ENCODE results near the gene ADAMTS12. TPM values are rescaled to one million over a fixed set of nuclear protein-coding genes. Genes with fewer than 3 reads are reported as not detected.

ADAMTS12 gene
- total RNA-seq, 1 donor from 2014 or later: 32.9 TPM

GRCh38 chr5:33582417-33582816, 309.4 kb downstream of the ADAMTS12 start:
- no peak for DNase-seq (ENCODE audit: low spot score)
- TF ChIP-seq CTCF (IDR thresholded peaks at IDR 0.05): no peak
- H3K4me1 Mint-ChIP-seq (ENCODE audit: low read depth): no peaks in the 10 kb centered on the region
- no peaks in the 10 kb centered on the region for H3K9me3 Mint-ChIP-seq (ENCODE audit: low read depth)
- no peaks in the 10 kb centered on the region for H3K27me3 Mint-ChIP-seq (ENCODE audit: low read depth)
- H3K4me3 Mint-ChIP-seq (ENCODE audit: unreplicated experiment): no peak overlapping the region
- H3K27ac Mint-ChIP-seq (ENCODE audit: unreplicated experiment): no peak overlapping the region
- no peaks in the 10 kb centered on the region for H3K36me3 Mint-ChIP-seq (ENCODE audit: low read depth)

- Mint-ChIP-seq H3K4me1 (ENCODE audit: low read depth) (no peaks in the 10 kb centered on the region), H3K27me3 (ENCODE audit: low read depth) (no peaks in the 10 kb centered on the region), H3K27ac (ENCODE audit: unreplicated experiment) (no peak overlapping the region), H3K4me3 (ENCODE audit: unreplicated experiment) (no peak overlapping the region), H3K36me3 (ENCODE audit: low read depth) (peaks cover 4% of the 10 kb centered on the region), H3K9me3 (ENCODE audit: low read depth) (no peaks in the 10 kb centered on the region)
- no peak for TF ChIP-seq CTCF (IDR thresholded peaks at IDR 0.05)
- no peak for DNase-seq (ENCODE audit: low spot score)
Observed at GRCh38 chr5:33579789-33580188, 312.0 kb downstream of the ADAMTS12 start.

- H3K4me3 Mint-ChIP-seq (ENCODE audit: unreplicated experiment): no peak overlapping the region
- H3K27ac Mint-ChIP-seq (ENCODE audit: unreplicated experiment): no peak overlapping the region
- H3K9me3 Mint-ChIP-seq (ENCODE audit: low read depth): peaks cover 3% of the 10 kb centered on the region
- H3K36me3 Mint-ChIP-seq (ENCODE audit: low read depth): peaks cover 4% of the 10 kb centered on the region
- no peak for DNase-seq (ENCODE audit: low spot score)
- H3K4me1 Mint-ChIP-seq (ENCODE audit: low read depth): no peaks in the 10 kb centered on the region
- TF ChIP-seq CTCF (IDR thresholded peaks at IDR 0.05): no peak
- no peaks in the 10 kb centered on the region for H3K27me3 Mint-ChIP-seq (ENCODE audit: low read depth)
Observed at GRCh38 chr5:33579152-33579551, 312.6 kb downstream of the ADAMTS12 start.

- H3K27me3 Mint-ChIP-seq (ENCODE audit: low read depth): no peaks in the 10 kb centered on the region
- H3K9me3 Mint-ChIP-seq (ENCODE audit: low read depth): peaks cover 3% of the 10 kb centered on the region
Observed at GRCh38 chr5:33576726-33577590, 314.8 kb downstream of the ADAMTS12 start.

GRCh38 chr5:33565324-33565723, 326.5 kb downstream of the ADAMTS12 start:
- no peak overlapping the region for H3K4me3 Mint-ChIP-seq (ENCODE audit: unreplicated experiment)
- TF ChIP-seq CTCF (IDR thresholded peaks at IDR 0.05): no peak
- no peaks in the 10 kb centered on the region for H3K27me3 Mint-ChIP-seq (ENCODE audit: low read depth)
- H3K27ac Mint-ChIP-seq (ENCODE audit: unreplicated experiment): no peak overlapping the region
- H3K36me3 Mint-ChIP-seq (ENCODE audit: low read depth): peaks cover 5% of the 10 kb centered on the region
- no peak for DNase-seq (ENCODE audit: low spot score)
- H3K9me3 Mint-ChIP-seq (ENCODE audit: low read depth): peaks cover 5% of the 10 kb centered on the region
- H3K4me1 Mint-ChIP-seq (ENCODE audit: low read depth): peaks cover 4% of the 10 kb centered on the region

More at GRCh38 chr5:33576726-33577590, 314.8 kb downstream of the ADAMTS12 start:
- Mint-ChIP-seq H3K4me3 (ENCODE audit: unreplicated experiment) (no peak overlapping the region), H3K36me3 (ENCODE audit: low read depth) (peaks cover 4% of the 10 kb centered on the region), H3K4me1 (ENCODE audit: low read depth) (no peaks in the 10 kb centered on the region), H3K27ac (ENCODE audit: unreplicated experiment) (no peak overlapping the region)
- DNase-seq (ENCODE audit: low spot score): no peak
- no peak for TF ChIP-seq CTCF (IDR thresholded peaks at IDR 0.05)

Data from chondrocyte (in vitro differentiated cells).